GM18511 (cell line): ENCODE measurements around the gene PIP4K2A.
A peak's percentile ranks its signal among the peaks of the same experiment; 100 is the strongest.

Experiments used
- ATAC-seq: cut with Tn5 transposase; IDR thresholded peaks from one replicate; pipeline ENCODE4 v1.9.1; 2021; ENCODE audit warnings: mild to moderate bottlenecking, moderate library complexity; ENCODE audit not compliant: unreplicated experiment

PIP4K2A gene

GRCh38 chr10:22643116-22643515 lies 71.3 kb downstream of the PIP4K2A start:
- no peak for ATAC-seq

GRCh38 chr10:22641743-22642142 lies 72.6 kb downstream of the PIP4K2A start:
- ATAC-seq = no peak

DNA sequence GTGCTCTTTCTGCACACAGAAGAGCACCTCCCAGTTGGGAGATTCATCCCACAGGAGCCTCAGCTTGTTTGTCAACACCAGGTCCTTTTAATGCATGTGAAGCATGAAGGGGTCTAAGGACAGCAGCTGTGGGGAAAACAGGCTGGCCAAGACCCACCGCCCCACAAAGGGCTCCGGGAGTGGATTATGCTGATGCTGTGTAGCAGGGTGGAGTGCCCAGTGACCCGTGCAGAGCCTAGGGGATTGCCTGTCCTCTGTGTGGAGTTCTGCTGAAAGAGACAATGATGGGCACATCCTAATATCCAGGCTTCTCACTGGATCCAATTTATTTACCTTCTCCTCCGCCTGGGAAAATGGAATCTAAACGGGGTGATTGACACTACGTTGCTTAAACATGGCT lies 74.0 kb downstream of the PIP4K2A start:
- no peak for ATAC-seq

DNA sequence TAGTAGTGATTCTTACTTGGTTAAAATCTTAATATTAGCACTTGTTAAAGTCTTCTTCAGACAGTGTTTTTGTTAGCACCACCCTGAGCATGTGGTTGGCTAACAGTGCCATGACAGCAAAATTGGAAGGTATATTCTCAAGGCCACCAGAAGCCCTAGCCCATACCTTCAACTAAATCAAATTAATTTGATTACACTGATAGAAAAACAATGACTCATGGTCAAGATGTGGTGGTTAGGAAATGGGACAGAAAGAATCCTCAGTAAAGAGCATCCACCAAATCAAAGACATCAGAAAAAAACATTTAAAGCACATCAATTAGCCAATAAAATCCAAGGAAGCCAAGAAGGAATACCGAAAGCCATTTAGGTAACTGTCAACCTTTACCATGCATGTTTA lies 75.5 kb downstream of the PIP4K2A start:
- no peak for ATAC-seq

DNA sequence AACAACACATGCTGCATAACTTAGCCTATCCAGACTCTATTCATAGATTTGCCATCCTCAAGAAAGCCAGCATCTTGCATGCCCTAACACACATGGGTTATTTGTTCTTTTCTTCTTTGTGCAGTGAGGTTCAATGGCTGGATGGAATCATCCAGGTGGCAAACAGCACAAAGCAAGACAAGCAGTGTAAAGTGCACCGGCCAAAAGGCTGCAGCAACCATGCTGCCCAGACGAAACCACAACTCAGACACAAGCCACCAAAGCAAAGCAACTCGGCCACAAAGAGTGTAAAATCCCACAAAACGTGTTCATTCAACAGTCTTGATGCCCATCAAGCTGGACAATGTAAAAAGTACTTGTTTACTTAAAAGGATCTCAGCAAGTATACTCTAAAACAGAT lies 76.9 kb downstream of the PIP4K2A start:
- peak; percentile 41 for ATAC-seq

DNA sequence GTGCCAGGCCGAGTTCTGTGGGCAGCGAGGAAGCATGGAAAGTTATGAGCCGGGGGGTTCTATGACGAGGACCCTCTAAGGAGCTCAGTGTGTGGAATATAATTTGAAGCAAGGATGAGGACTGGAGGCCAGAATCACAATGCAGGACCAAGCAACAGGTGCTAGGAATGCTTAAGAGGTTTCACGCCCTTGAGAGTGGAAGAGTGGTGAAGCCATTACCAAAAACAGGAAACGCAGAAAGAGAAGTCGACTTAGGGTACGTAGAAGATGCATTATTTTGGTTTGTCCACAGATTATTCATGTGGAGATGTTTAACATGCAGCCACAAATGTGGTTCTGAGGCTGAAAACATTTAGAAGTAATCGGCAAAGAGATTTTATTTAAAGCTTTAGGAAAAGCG lies 78.7 kb downstream of the PIP4K2A start:
- peak; percentile 41 for ATAC-seq

DNA sequence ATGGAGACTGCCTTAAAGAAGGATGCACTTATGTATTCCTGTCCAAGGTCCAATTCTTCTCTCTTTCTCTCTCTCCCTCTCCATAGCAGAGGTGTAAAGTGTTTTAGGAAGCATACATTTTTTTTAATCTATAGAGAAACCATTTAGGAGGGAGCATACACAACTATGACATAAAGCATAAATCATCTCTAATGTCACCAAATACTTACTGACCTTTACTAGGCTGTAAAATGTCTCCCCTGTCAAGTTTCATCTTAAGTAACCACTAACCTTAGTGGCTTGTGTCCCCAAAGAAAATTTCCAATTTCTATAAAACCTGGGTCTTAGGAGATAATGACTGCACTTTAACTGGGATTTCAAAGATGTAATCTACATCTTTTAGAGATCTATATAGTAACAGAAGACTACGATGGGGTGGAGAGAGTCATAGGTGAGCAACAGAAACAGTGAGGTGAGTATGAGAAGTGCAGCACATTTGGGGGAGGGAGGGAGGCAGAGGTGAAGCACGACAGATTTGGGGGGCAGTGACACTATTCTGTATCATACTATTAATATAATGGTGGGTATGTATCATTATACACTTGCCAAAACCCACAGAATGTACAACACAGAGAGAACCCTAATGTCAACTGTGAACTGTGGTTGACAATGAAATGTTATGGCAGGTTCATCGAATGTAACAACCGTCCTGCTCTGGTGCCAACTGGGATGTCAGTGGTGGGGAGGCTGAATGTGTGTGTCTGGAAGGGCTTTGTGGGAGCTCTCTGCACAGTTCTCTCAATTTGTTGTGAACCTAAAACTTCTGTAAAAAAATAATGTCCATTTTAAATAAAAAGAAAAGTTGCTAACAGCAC lies 79.5 kb downstream of the PIP4K2A start:
- no peak for ATAC-seq

DNA sequence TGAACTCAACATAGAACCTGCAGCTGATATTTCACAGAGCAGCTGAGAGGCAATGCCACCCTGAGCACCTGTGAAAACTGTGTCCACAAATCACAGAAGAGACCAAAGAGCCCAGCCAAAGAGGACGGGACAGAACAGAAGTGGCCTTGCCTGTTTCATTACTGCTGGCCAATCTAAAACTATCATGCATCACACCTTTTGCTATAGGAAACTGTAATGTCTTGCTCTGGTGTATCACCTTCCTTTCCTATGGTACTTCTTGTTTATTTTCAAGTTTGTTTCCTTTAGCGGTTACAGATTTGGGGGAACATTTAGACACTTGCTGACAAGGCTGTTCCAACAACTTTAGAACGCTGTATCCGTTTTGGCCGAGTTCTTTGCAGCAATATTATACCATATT lies 80.3 kb downstream of the PIP4K2A start:
- no peak for ATAC-seq

GRCh38 chr10:22633528-22633927 lies 80.8 kb downstream of the PIP4K2A start:
- no peak for ATAC-seq

DNA sequence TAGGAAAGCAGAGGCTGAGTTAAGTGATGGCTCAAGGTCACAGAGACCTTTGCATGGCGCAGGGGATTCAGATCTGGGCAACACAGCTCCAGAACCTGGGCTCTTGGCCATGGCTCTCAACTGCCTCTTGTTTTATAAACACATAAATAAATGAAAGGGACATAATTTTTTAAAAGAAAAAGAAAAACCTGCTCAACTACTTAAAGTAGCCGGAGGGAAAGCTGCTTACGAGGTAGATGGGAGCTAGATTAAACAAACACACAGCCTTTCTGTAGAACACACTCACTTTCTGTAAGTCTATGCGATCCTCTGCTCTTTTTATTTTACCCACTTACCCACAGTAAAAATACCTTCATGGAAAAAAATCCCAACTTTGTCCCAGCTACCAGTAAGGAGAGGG lies 81.3 kb downstream of the PIP4K2A start:
- no peak for ATAC-seq

- ATAC-seq = no peak
These were observed 82.6 kb downstream of the PIP4K2A start for GRCh38 chr10:22631646-22632278.

- no peak for ATAC-seq
These were observed 83.2 kb downstream of the PIP4K2A start for GRCh38 chr10:22631185-22631584.

DNA sequence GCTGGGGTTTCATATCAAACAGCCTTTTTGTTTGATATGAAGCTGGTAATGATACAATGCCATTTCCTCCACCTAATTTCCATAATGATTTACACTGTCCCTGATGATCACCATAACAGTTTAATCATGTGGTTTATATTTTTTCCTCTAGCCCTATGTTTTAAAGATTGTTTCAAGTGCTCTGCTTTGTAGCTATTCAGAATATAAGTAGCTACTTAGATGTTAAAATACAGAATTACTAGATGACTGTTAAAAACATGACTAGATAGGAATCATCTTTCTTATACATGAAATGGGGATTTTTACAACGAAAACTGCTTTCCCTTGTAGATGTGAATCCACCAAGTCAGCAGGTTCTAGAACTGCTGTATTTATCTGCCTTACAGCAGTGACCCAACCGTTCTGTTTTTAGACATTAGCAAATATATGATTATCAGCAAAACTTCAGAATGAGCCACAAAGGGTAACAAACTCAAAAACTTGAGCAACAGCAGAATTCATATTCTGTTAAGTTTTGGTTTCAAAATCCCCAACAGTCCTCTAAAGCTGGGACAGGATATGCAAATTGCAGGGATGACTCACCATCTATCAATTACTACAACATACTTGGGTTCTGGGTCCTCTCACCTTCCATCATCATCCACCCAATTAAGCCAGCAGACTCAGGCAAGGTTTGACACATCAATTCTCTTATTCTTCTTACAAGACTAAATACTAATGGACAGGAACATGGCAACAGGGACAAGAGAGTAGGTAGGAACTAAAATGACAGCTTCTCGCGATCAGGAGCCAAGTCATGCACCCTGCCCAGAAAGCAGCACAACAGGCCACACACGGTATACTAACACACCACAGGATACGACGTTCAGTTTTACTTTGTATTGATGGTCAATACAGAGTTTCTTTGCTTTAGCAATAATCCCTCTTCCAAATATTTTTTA lies 83.9 kb downstream of the PIP4K2A start:
- peak; percentile 89 for ATAC-seq

DNA sequence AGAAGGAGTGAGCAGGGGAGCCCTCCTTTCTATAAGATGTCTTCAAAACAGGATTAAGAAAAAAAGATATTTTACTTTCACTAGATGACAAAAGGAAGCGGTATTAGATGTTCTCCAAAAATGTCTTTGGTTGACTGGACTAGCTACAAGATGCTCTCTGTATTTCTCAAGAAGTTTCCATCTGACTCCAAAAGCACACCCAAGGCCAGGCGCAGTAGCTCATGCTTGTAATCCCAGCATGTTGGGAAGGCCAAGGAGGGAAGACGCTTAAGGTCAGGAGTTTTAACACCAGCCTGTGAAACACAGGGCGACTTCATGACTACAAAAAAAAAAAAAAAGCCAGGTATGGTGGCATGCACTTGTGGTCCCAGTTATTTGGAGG lies 84.5 kb downstream of the PIP4K2A start:
- ATAC-seq = peak; percentile 32

DNA sequence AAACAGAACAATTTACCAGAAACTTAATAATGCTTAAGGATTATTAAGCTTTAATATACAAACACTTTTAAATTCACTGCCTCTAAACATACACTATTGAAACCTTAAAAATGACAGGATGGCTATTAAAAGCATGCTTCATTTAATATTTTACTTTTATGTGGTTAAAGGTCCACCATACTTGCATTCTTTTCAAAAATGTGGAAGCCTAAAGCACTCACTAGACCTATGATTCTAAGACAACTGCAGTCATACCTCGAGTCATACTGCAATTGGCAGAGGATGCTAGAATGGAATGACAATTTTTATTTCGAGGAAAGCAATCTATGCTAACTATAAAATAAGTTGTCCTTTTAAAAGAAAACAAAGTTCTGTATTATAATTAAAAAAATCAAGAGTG lies 85.3 kb downstream of the PIP4K2A start:
- ATAC-seq = peak; percentile 27

GRCh38 chr10:22628309-22628708 lies 86.1 kb downstream of the PIP4K2A start:
- ATAC-seq = no peak

- no peak for ATAC-seq
These were observed 87.6 kb downstream of the PIP4K2A start for GRCh38 chr10:22626784-22627183.

- ATAC-seq = no peak
These were observed 88.7 kb downstream of the PIP4K2A start for GRCh38 chr10:22625516-22626290.

GRCh38 chr10:22624287-22624738 lies 90.1 kb downstream of the PIP4K2A start:
- no peak for ATAC-seq

GRCh38 chr10:22623633-22624253 lies 90.6 kb downstream of the PIP4K2A start:
- no peak for ATAC-seq
